Activated CD8-positive, alpha-beta memory T cell treated with anti-CD3 and anti-CD28 coated beads, Interleukin-2, amount 10 ng/mL, durations not matched to agents 7 days and 5 days (primary cell): Measurements from ENCODE around the gene MID1. TPM values are rescaled to one million over a fixed set of nuclear protein-coding genes. Genes with fewer than 3 reads are reported as not detected.

Experiments used
- ATAC-seq: fragments of 150-1000 bp; cut with Tn5 transposase; one replicate; pipeline ENCODE4 v1.10.0; 2021; ENCODE audit warnings: moderate library complexity
- CTCF ChIA-PET: fragments of 350-600 bp; sonication (Branson Sonifier 250); formaldehyde crosslinking; loops from one replicate; lab custom pipeline; 2021; ENCODE audit warnings: antibody characterized with exemption; lab: Charles Lee
- DNase-seq: peaks from one replicate; pipeline ENCODE4 v3.0.0-alpha.2; 2020
- H3K27ac Mint-ChIP-seq: one replicate; pipeline ENCODE4 v1.8.0; 2021; ENCODE audit warnings: mild to moderate bottlenecking, mixed read lengths
- H3K27me3 Mint-ChIP-seq: one replicate; pipeline ENCODE4 v1.8.0; 2021; ENCODE audit warnings: mixed read lengths
- H3K36me3 Mint-ChIP-seq: one replicate; pipeline ENCODE4 v1.8.0; 2021; ENCODE audit warnings: mild to moderate bottlenecking, mixed read lengths
- H3K4me1 Mint-ChIP-seq: one replicate; pipeline ENCODE4 v1.8.0; 2021; ENCODE audit warnings: mixed read lengths
- H3K4me3 Mint-ChIP-seq: one replicate; pipeline ENCODE4 v1.8.0; 2021; ENCODE audit warnings: mild to moderate bottlenecking, moderate library complexity, mixed read lengths
- H3K9me3 Mint-ChIP-seq: one replicate; pipeline ENCODE4 v1.8.0; 2022; ENCODE audit warnings: low read depth, mixed read lengths
- total RNA-seq, 2 experiments: library from RNA; stranded (reverse); gene quantifications; one replicate each; pipeline ENCODE4 v1.2.3, GENCODE V29; 2021

The MID1 gene
- under 1 TPM; 0.20 to 0.33 TPM for total RNA-seq

GRCh38 chrX:10620121-10620699, at the start of gene MID1:
Gene MID1, minus strand, starts transcription at chrX:10620585. Its CDS starts 53,038 bp downstream, at chrX:10567547.
- Mint-ChIP-seq H3K9me3 (no peaks in the 10 kb centered on the region), H3K27me3 (peaks cover 53% of the 10 kb centered on the region), H3K27ac (no peak within 1 kb of the TSS), H3K4me3 (no peak within 1 kb of the TSS), H3K36me3 (no peaks in the 10 kb centered on the region), H3K4me1 (peaks cover 4% of the 10 kb centered on the region)
- ATAC-seq, result no peak
- CTCF ChIA-PET, result no interaction called here
- no peak for DNase-seq

GRCh38 chrX:10667143-10667542, 46.8 kb upstream of the MID1 start:
- CTCF ChIA-PET, result no interaction called here
- no peaks in the 10 kb centered on the region for H3K9me3 Mint-ChIP-seq
- no peak overlapping the region for H3K4me3 Mint-ChIP-seq

GRCh38 chrX:10666102-10666501, 45.7 kb upstream of the MID1 start:
- ATAC-seq (no peak), DNase-seq (no peak)
- CTCF ChIA-PET, result no interaction called here
- Mint-ChIP-seq H3K4me3 (no peak overlapping the region), H3K4me1 (no peaks in the 10 kb centered on the region), H3K36me3 (no peaks in the 10 kb centered on the region), H3K27ac (no peak overlapping the region), H3K27me3 (no peaks in the 10 kb centered on the region), H3K9me3 (no peaks in the 10 kb centered on the region)

More at GRCh38 chrX:10667143-10667542, 46.8 kb upstream of the MID1 start:
- ATAC-seq (no peak), DNase-seq (no peak)
- H3K4me1 Mint-ChIP-seq, result no peaks in the 10 kb centered on the region
- no peaks in the 10 kb centered on the region for H3K27me3 Mint-ChIP-seq
- H3K36me3 Mint-ChIP-seq, result no peaks in the 10 kb centered on the region
- H3K27ac Mint-ChIP-seq, result no peak overlapping the region

- no peaks in the 10 kb centered on the region for H3K4me1 Mint-ChIP-seq
- no peaks in the 10 kb centered on the region for H3K36me3 Mint-ChIP-seq
- CTCF ChIA-PET, result no interaction called here
- H3K9me3 Mint-ChIP-seq, result no peaks in the 10 kb centered on the region
- H3K4me3 Mint-ChIP-seq, result no peak overlapping the region
- H3K27ac Mint-ChIP-seq, result no peak overlapping the region
- ATAC-seq (no peak), DNase-seq (no peak)
- H3K27me3 Mint-ChIP-seq, result no peaks in the 10 kb centered on the region
Observed at GRCh38 chrX:10665681-10666080, 45.3 kb upstream of the MID1 start.

- ATAC-seq (no peak), DNase-seq (no peak)
- no peaks in the 10 kb centered on the region for H3K36me3 Mint-ChIP-seq
- no peaks in the 10 kb centered on the region for H3K27me3 Mint-ChIP-seq
- no peak overlapping the region for H3K27ac Mint-ChIP-seq
- H3K4me3 Mint-ChIP-seq, result no peak overlapping the region
- CTCF ChIA-PET, result no interaction called here
- no peaks in the 10 kb centered on the region for H3K9me3 Mint-ChIP-seq
- no peaks in the 10 kb centered on the region for H3K4me1 Mint-ChIP-seq
Observed at GRCh38 chrX:10660171-10660570, 39.8 kb upstream of the MID1 start.

GRCh38 chrX:10656214-10656613, 35.8 kb upstream of the MID1 start:
- ATAC-seq, result no peak
- Mint-ChIP-seq H3K27ac (no peak overlapping the region), H3K4me3 (no peak overlapping the region), H3K27me3 (no peaks in the 10 kb centered on the region), H3K9me3 (no peaks in the 10 kb centered on the region), H3K36me3 (no peaks in the 10 kb centered on the region), H3K4me1 (no peaks in the 10 kb centered on the region)
- CTCF ChIA-PET, result no interaction called here
- DNase-seq, result no peak

GRCh38 chrX:10654960-10655359, 34.6 kb upstream of the MID1 start:
- no peaks in the 10 kb centered on the region for H3K36me3 Mint-ChIP-seq
- no peaks in the 10 kb centered on the region for H3K4me1 Mint-ChIP-seq
- ATAC-seq (no peak), DNase-seq (no peak)
- no peaks in the 10 kb centered on the region for H3K27me3 Mint-ChIP-seq
- CTCF ChIA-PET, result no interaction called here
- H3K27ac Mint-ChIP-seq, result no peak overlapping the region
- no peaks in the 10 kb centered on the region for H3K9me3 Mint-ChIP-seq
- H3K4me3 Mint-ChIP-seq, result no peak overlapping the region

- ATAC-seq, result no peak
- H3K27ac Mint-ChIP-seq, result no peak overlapping the region
- CTCF ChIA-PET, result no interaction called here
- no peak overlapping the region for H3K4me3 Mint-ChIP-seq
- no peaks in the 10 kb centered on the region for H3K4me1 Mint-ChIP-seq
- H3K36me3 Mint-ChIP-seq, result no peaks in the 10 kb centered on the region
- no peaks in the 10 kb centered on the region for H3K27me3 Mint-ChIP-seq
- DNase-seq, result no peak
- no peaks in the 10 kb centered on the region for H3K9me3 Mint-ChIP-seq
Observed at GRCh38 chrX:10653302-10653701, 32.9 kb upstream of the MID1 start.

- Mint-ChIP-seq H3K27ac (no peak overlapping the region), H3K4me1 (no peaks in the 10 kb centered on the region), H3K4me3 (no peak overlapping the region), H3K36me3 (no peaks in the 10 kb centered on the region), H3K27me3 (no peaks in the 10 kb centered on the region), H3K9me3 (no peaks in the 10 kb centered on the region)
- ATAC-seq (no peak), DNase-seq (no peak)
- CTCF ChIA-PET, result no interaction called here
Observed at GRCh38 chrX:10649265-10649664, 28.9 kb upstream of the MID1 start.

GRCh38 chrX:10648614-10649013, 28.2 kb upstream of the MID1 start:
- Mint-ChIP-seq H3K4me1 (no peaks in the 10 kb centered on the region), H3K36me3 (no peaks in the 10 kb centered on the region), H3K27ac (no peak overlapping the region), H3K9me3 (no peaks in the 10 kb centered on the region), H3K27me3 (no peaks in the 10 kb centered on the region), H3K4me3 (no peak overlapping the region)
- no peak for ATAC-seq
- CTCF ChIA-PET, result no interaction called here
- no peak for DNase-seq

GRCh38 chrX:10636851-10637250, 16.5 kb upstream of the MID1 start:
- Mint-ChIP-seq H3K4me1 (no peaks in the 10 kb centered on the region), H3K36me3 (no peaks in the 10 kb centered on the region), H3K4me3 (no peak overlapping the region), H3K27ac (no peak overlapping the region), H3K27me3 (no peaks in the 10 kb centered on the region), H3K9me3 (no peaks in the 10 kb centered on the region)
- CTCF ChIA-PET, result no interaction called here
- no peak for ATAC-seq
- no peak for DNase-seq

GRCh38 chrX:10636337-10636736, 16.0 kb upstream of the MID1 start:
- no peak for ATAC-seq
- CTCF ChIA-PET, result no interaction called here
- H3K4me3 Mint-ChIP-seq, result no peak overlapping the region
- H3K4me1 Mint-ChIP-seq, result no peaks in the 10 kb centered on the region
- H3K9me3 Mint-ChIP-seq, result no peaks in the 10 kb centered on the region
- no peaks in the 10 kb centered on the region for H3K27me3 Mint-ChIP-seq
- DNase-seq, result no peak
- no peak overlapping the region for H3K27ac Mint-ChIP-seq
- H3K36me3 Mint-ChIP-seq, result no peaks in the 10 kb centered on the region

- no peak overlapping the region for H3K27ac Mint-ChIP-seq
- ATAC-seq (no peak), DNase-seq (no peak)
- H3K4me1 Mint-ChIP-seq, result no peaks in the 10 kb centered on the region
- peaks cover 2% of the 10 kb centered on the region for H3K9me3 Mint-ChIP-seq
- CTCF ChIA-PET, result no interaction called here
- H3K27me3 Mint-ChIP-seq, result no peaks in the 10 kb centered on the region
- H3K36me3 Mint-ChIP-seq, result no peaks in the 10 kb centered on the region
- H3K4me3 Mint-ChIP-seq, result no peak overlapping the region
Observed at GRCh38 chrX:10634392-10635161, 14.2 kb upstream of the MID1 start.

GRCh38 chrX:10633722-10634121, 13.3 kb upstream of the MID1 start:
- CTCF ChIA-PET, result no interaction called here
- Mint-ChIP-seq H3K27ac (no peak overlapping the region), H3K4me3 (no peak overlapping the region), H3K36me3 (no peaks in the 10 kb centered on the region), H3K27me3 (no peaks in the 10 kb centered on the region), H3K9me3 (peaks cover 2% of the 10 kb centered on the region), H3K4me1 (no peaks in the 10 kb centered on the region)
- ATAC-seq (no peak), DNase-seq (no peak)
